T-helper 2 cell treated with Interferon-gamma antibody and Interleukin-4, amounts not matched to agents 5 μg/mL and 100 μg/mL, for 36 hours (primary cell): ENCODE results near the gene MYT1.

Experiments
- DNase-seq: peaks from one replicate; pipeline ENCODE4 v3.0.0; 2021; ENCODE audit warnings: low spot score
- H3K27ac Mint-ChIP-seq: one replicate; pipeline ENCODE4 v1.8.0; 2021; ENCODE audit warnings: mild to moderate bottlenecking, mixed read lengths
- H3K27me3 Mint-ChIP-seq: one replicate; pipeline ENCODE4 v1.8.0; 2021; ENCODE audit warnings: low read depth, mixed read lengths
- H3K36me3 Mint-ChIP-seq: one replicate; pipeline ENCODE4 v1.8.0; 2021; ENCODE audit warnings: low read depth, mixed read lengths
- H3K4me1 Mint-ChIP-seq: one replicate; pipeline ENCODE4 v1.8.0; 2021; ENCODE audit warnings: low read depth, mixed read lengths
- H3K4me3 Mint-ChIP-seq: one replicate; pipeline ENCODE4 v1.8.0; 2022; ENCODE audit warnings: mild to moderate bottlenecking, moderate library complexity, mixed read lengths
- H3K9me3 Mint-ChIP-seq: one replicate; pipeline ENCODE4 v1.8.0; 2021; ENCODE audit warnings: mixed read lengths

The MYT1 gene

DNA sequence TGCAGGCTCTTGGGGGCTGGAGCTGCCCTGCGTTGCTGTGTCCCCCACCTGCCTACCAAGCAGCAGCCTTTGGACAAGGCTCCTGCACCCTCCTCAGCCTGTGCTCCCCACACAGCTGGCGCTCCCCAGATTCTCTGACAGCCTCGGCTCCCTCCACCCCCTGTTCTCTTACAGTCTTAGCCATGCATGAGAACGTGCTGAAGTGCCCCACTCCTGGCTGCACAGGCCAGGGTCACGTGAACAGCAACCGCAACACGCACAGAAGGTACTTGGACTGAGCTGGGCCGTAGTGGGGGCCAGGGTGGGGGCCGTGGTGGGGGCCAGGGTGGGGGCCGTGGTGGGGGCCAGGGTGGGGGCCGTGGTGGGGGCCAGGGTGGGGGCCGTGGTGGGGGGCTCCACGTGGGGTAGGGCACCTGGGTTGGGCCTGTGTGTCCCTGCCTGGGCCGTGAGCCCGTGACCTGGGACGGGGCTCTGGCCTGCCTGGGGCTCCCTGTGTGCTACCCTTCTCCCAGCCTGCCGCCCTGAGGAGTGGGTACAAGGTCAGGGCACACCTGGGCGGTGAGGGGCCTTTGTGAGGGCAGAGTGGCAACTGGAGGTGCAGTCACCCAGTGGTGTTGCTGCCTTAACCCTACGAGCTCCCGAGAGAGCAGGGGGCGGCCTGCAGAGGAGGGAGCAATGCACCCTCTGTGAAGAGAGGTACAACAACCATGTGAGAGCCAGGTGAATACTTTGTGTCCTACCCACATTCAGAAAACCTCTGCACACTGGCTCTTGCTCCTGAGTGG, 47.8 kb downstream of the MYT1 start:
- Mint-ChIP-seq H3K36me3 (no peaks in the 10 kb centered on the region), H3K4me1 (peaks cover 5% of the 10 kb centered on the region), H3K27ac (no peak overlapping the region), H3K27me3 (no peaks in the 10 kb centered on the region), H3K4me3 (no peak overlapping the region), H3K9me3 (no peaks in the 10 kb centered on the region)
- no peak for DNase-seq

DNA sequence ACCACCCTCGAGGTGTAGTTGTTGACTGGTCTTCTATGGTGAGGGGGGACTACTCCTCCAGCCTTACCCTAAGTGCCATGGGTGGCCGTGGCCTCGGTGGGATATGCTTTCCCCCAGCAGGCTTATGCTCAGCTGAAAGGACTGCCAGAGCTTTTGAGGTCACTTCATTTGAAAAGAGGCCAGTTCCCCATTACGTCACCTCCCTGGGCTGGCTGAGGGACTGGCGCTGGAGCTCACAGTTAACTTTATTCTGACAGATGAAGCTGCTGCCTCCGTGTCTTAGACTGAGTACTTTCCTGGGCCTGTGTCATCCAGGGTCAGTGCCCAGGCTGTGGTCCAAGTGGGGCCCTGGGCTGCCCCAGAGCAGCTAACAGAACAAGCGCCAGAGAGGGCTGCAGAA, 48.5 kb downstream of the MYT1 start:
- peaks cover 5% of the 10 kb centered on the region for H3K4me1 Mint-ChIP-seq
- no peak overlapping the region for H3K4me3 Mint-ChIP-seq
- no peak overlapping the region for H3K27ac Mint-ChIP-seq
- H3K9me3 Mint-ChIP-seq, result no peaks in the 10 kb centered on the region
- DNase-seq, result no peak
- H3K36me3 Mint-ChIP-seq, result no peaks in the 10 kb centered on the region
- H3K27me3 Mint-ChIP-seq, result no peaks in the 10 kb centered on the region

DNA sequence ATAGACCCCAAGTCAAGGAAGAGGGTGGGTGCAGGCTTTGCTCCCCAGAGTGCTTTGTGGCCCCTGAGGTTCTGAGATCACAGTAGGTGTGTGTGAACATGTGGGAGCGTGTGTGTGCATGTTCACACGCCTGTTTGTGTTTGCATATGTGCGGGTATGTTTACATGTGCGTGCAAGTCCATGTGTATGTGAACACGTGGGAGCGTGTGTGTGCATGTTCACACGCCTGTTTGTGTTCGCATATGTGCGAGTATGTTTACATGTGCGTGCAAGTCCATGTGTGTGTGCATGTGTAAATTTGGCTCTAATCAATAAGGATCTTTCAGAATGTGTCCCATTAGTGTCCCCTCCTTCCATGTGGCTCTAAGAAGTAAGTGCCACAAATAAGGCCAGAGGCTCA, 49.9 kb downstream of the MYT1 start:
- Mint-ChIP-seq H3K27me3 (no peaks in the 10 kb centered on the region), H3K36me3 (no peaks in the 10 kb centered on the region), H3K9me3 (no peaks in the 10 kb centered on the region), H3K27ac (no peak overlapping the region), H3K4me1 (peaks cover 5% of the 10 kb centered on the region), H3K4me3 (no peak overlapping the region)
- DNase-seq, result no peak

DNA sequence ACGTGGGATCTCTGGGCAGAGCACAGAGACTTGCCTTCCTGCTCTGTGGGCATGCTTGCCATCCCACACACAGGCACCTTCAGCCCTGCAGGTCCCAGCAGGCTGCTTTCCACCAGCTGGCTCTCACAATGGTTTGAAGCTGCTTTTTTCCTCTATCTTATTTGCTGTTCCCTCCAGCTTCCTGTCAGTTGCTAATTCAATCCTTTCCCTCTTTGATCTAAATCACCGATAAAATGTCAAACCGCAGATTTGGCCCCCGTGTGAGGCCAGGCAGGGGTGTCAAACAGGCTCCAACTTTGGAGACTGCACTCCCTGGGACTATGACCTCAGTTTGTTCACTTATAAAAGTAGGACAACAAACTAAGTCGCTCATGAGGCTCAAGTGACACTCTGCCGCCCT, 50.7 kb downstream of the MYT1 start:
- Mint-ChIP-seq H3K4me1 (peaks cover 5% of the 10 kb centered on the region), H3K9me3 (no peaks in the 10 kb centered on the region), H3K4me3 (no peak overlapping the region), H3K27me3 (no peaks in the 10 kb centered on the region), H3K36me3 (no peaks in the 10 kb centered on the region), H3K27ac (no peak overlapping the region)
- DNase-seq, result no peak

DNA sequence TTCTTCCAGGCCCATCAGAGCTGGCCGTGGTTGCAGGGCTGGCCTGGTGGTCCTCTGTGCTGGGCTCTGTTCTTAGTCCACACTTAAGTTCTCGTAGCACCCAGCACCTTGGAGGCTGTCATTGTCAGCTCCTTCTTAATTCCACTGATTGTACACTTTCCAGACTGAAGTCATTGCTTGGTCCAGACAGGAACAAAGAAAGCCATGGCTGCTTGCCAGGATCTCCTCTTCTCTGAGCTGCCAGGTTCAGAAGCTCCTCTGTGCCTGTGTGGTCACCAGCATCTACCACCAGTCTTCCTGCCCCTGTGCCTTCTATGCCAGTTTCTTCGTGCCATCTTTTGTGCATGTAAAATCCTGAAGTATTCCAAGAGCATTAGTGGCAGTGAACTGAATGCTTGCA, 51.8 kb downstream of the MYT1 start:
- no peaks in the 10 kb centered on the region for H3K27me3 Mint-ChIP-seq

DNA sequence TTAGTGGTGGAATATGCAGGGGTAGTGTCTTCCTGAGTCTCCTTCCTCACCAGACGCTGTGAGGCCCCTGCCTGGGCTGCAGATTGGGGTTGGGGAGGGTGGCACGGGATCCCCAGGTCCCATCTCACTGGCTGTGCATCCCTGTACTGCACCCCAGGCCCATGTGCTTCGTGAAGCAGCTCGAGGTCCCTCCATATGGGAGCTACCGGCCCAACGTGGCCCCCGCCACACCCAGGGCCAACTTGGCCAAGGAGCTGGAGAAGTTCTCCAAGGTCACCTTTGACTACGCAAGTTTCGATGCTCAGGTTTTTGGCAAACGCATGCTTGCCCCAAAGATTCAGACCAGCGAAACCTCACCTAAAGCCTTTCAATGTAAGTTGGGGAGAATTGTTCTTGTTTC, 52.7 kb downstream of the MYT1 start:
- DNase-seq, result no peak
- Mint-ChIP-seq H3K36me3 (no peaks in the 10 kb centered on the region), H3K4me3 (no peak overlapping the region), H3K27ac (no peak overlapping the region), H3K4me1 (peaks cover 5% of the 10 kb centered on the region), H3K9me3 (no peaks in the 10 kb centered on the region), H3K27me3 (no peaks in the 10 kb centered on the region)

More for the DNA sequence above, 51.8 kb downstream of the MYT1 start:
- Mint-ChIP-seq H3K36me3 (no peaks in the 10 kb centered on the region), H3K9me3 (no peaks in the 10 kb centered on the region), H3K4me3 (no peak overlapping the region), H3K27ac (no peak overlapping the region), H3K4me1 (peaks cover 5% of the 10 kb centered on the region)
- DNase-seq, result no peak

DNA sequence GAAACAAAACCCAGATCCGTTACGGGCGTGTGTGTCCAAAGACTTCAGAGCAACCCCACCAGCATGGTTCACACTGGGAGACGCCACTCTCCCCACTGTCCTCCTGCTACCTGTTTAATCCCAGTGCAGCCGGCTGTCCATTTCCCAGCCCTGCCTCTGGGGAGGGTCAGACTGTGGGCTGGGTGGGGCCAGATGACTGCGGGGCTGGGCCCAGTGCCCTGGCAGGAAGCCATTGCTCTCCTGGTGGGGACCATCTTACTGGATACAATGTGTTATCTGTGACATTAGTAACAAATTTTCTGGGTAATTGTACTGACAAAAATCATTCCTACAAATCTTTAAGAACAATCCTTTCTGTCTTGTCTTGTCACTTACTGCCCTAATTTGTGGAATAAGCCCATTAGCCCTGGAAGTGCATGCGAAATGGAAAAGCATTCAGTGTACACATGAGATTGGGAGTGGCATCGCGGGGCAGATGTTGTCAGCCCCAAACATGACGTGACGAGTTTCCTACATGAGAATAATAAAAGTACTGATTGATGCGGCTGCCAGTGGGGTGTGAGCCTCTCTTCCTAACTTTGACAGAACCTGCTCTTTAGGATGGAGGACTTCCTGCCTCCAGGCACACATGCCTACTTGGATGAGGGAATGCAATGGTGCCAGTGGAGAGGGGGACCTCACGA, 53.4 kb downstream of the MYT1 start:
- H3K27me3 Mint-ChIP-seq, result no peaks in the 10 kb centered on the region
- no peak overlapping the region for H3K4me3 Mint-ChIP-seq
- H3K27ac Mint-ChIP-seq, result no peak overlapping the region
- H3K4me1 Mint-ChIP-seq, result peaks cover 5% of the 10 kb centered on the region
- H3K9me3 Mint-ChIP-seq, result no peaks in the 10 kb centered on the region
- H3K36me3 Mint-ChIP-seq, result no peaks in the 10 kb centered on the region
- DNase-seq, result no peak

DNA sequence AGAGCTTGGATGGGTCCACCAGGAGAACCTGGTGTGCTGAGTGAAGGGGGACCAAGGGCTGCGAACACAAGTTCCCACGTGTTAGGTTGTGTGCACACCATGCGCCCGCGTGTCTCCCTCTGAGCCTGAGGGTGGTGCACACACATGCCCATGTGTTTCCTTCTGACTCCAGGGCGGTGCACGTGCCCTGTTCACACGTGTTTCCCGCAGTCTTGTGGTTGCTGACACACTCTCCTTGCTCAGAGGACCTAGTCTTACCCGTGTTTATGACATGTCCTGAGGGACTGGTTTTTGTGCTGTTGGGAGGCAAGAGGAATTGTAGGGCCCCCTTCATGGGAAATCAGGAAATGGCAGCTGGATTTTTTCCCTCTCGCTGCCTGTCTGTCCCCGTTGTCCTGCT, 55.0 kb downstream of the MYT1 start:
- H3K27me3 Mint-ChIP-seq, result no peaks in the 10 kb centered on the region
- H3K36me3 Mint-ChIP-seq, result no peaks in the 10 kb centered on the region
- no peaks in the 10 kb centered on the region for H3K9me3 Mint-ChIP-seq
- DNase-seq, result no peak
- no peak overlapping the region for H3K27ac Mint-ChIP-seq
- H3K4me3 Mint-ChIP-seq, result no peak overlapping the region
- H3K4me1 Mint-ChIP-seq, result peaks cover 5% of the 10 kb centered on the region

DNA sequence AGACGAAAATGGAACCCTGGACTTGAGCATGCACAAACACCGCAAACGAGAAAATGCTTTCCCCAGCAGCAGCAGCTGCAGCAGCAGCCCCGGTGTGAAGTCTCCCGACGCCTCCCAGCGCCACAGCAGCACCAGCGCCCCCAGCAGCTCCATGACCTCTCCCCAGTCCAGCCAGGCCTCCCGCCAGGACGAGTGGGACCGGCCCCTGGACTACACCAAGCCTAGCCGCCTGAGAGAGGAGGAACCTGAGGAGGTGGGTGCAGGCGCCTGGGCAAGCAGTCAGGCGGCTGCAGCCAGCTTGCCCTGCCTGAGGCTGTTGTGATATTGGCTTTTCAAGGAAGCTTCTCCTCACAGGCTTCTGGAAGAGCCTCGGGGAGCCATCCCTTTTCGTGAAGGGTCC, 55.5 kb downstream of the MYT1 start:
- H3K9me3 Mint-ChIP-seq, result no peaks in the 10 kb centered on the region
- no peak for DNase-seq
- no peak overlapping the region for H3K27ac Mint-ChIP-seq
- no peak overlapping the region for H3K4me3 Mint-ChIP-seq
- peaks cover 4% of the 10 kb centered on the region for H3K4me1 Mint-ChIP-seq
- no peaks in the 10 kb centered on the region for H3K27me3 Mint-ChIP-seq
- H3K36me3 Mint-ChIP-seq, result no peaks in the 10 kb centered on the region

DNA sequence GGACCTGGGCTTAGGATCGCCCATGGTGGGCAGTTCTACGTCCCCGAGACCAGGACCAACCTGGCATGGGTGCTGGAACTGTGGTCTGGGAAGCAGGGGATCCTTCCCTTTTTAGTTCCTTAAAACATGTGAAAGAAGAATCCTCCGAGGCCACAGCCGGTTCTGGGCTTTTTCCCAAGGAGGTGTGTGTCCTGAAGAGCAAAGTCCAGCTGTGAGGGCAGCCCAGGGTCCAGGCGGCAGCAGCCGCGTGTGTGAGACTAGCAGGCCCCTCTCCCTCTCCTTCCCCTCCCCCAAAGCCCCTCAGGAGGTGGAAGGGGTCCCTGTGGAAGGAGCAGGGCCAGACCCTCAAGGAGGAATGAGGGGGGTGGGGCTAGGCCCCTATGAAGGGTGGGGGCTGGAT, 56.2 kb downstream of the MYT1 start:
- Mint-ChIP-seq H3K4me3 (no peak overlapping the region), H3K9me3 (no peaks in the 10 kb centered on the region), H3K4me1 (no peaks in the 10 kb centered on the region), H3K27me3 (no peaks in the 10 kb centered on the region), H3K27ac (no peak overlapping the region), H3K36me3 (no peaks in the 10 kb centered on the region)
- no peak for DNase-seq

DNA sequence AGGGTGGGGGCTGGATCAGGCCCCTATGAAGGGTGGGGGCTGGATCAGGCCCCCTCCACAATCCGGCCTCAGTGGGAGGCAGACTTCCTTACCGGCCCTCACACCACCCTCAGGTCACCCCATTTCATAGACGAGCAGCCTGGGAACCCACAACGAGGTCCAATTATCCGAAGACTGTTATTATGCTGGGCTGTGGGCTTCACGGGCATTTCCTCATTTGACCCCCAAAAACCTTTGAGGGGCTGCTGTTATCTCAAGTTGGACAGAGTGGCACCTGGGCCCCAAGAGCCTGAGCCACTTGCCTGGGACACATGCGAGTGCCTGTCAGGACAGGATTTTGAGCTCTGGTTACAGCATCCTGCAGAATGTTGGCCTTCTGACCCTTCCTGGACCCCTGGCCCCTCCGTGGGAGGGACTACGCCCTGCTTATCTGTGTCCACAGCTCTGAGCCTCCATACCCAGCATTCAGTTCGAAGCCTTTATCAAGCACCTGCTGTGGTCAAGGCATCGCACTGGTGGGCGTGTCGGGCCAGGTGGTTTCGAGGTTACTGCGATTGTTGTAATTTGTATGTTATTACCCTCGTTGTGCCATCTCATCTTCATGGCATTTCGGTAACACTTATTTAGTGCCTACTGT, 56.8 kb downstream of the MYT1 start:
- no peak for DNase-seq
- Mint-ChIP-seq H3K9me3 (no peaks in the 10 kb centered on the region), H3K4me1 (no peaks in the 10 kb centered on the region), H3K4me3 (no peak overlapping the region), H3K27me3 (no peaks in the 10 kb centered on the region), H3K27ac (no peak overlapping the region), H3K36me3 (no peaks in the 10 kb centered on the region)

DNA sequence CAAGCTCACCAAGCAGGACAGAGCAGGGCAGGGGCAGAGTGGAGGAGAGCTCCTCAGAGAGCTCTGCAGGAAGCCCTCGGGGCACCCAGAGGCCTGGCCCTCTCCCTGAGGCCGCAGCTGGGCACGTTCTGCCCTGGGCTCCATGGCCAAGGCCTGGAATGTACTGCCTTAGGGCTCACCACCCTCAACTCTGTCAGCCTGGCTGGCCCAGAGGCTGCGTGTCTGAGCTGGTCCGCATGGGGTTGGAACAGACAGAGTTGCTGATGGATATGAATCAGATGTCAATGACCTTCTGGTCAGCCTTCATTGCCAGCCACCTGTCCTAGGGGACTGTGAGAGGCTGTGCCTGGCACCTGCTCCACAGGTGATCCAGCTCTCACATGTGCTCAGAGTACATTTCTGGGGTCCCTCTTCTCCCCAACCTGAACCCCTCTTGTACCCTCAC, 58.1 kb downstream of the MYT1 start:
- Mint-ChIP-seq H3K36me3 (no peaks in the 10 kb centered on the region), H3K27me3 (no peaks in the 10 kb centered on the region), H3K9me3 (no peaks in the 10 kb centered on the region), H3K4me1 (no peaks in the 10 kb centered on the region), H3K27ac (no peak overlapping the region), H3K4me3 (no peak overlapping the region)
- DNase-seq, result no peak

DNA sequence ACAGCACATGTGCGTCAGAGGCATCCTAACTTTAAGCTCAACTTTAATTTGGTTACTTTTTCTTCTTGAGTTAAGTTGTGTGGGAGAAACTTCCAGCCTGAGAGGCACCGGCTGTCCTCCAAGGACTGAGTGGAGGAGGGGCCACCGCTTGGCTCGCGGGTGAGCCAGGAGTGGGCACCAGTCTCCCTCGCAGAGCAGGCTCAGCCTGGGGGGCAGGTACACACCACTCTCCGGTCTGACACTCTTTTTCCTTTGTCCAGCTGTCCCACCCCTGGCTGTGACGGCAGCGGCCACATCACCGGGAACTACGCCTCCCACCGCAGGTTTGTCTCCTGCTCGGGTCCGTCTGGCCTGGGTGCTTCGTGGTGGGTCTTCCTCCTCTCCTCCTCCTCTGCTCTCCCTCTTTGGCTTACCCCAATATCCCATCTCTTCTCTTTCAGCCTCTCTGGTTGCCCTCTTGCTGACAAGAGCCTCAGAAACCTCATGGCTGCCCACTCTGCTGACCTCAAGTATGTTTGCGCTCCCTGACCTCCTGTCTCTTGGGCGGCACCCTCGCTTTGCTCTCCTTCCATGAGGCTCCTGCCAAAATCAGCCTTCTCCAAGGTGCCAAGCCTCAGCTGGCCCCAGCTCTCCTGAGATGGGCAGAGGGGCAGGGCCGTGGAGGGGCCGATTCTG, 58.7 kb downstream of the MYT1 start:
- H3K4me3 Mint-ChIP-seq, result no peak overlapping the region
- no peaks in the 10 kb centered on the region for H3K27me3 Mint-ChIP-seq
- no peak for DNase-seq
- H3K4me1 Mint-ChIP-seq, result no peaks in the 10 kb centered on the region
- no peaks in the 10 kb centered on the region for H3K9me3 Mint-ChIP-seq
- no peaks in the 10 kb centered on the region for H3K36me3 Mint-ChIP-seq
- no peak overlapping the region for H3K27ac Mint-ChIP-seq

DNA sequence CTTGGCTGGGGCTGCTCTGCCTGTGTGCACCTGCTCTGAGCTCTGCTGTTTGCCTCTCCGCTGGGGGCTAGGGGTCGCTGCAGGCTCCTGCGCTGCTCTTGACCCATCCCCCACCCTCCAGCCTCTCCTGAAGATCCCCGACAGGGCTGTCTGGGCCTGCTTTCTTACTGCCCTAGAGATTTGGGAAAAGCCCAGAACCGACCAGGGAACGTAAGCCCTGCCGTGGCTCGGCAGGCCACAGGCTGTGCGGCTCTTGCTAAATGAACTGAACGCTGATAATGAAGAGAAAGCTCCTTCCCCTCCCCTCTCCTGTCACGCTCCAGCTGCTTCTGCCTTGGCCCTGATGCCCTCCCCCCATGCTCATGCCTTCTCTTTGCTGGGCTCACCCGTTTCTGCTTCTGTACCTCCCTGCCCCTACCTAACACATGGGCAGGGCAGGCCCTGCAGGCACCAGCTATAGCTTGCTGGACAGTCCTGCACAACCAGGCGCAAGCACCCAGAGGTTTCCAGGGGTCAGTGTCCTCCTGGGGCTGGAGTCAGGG, 59.3 kb downstream of the MYT1 start:
- no peaks in the 10 kb centered on the region for H3K9me3 Mint-ChIP-seq
- no peak for DNase-seq
- no peaks in the 10 kb centered on the region for H3K27me3 Mint-ChIP-seq
- no peak overlapping the region for H3K4me3 Mint-ChIP-seq
- no peaks in the 10 kb centered on the region for H3K4me1 Mint-ChIP-seq
- H3K36me3 Mint-ChIP-seq, result no peaks in the 10 kb centered on the region
- H3K27ac Mint-ChIP-seq, result no peak overlapping the region
